NCI-H2227 (cell line): ENCODE results near the gene B3GNT2.

Experiments
- DNase-seq: peaks from one replicate; lab custom pipeline; 2025; ENCODE audit not compliant: unreplicated experiment; lab: John Stamatoyannopoulos, UW

The B3GNT2 gene

GRCh38 chr2:62204998-62205496 lies 9.1 kb downstream of the B3GNT2 start:
- no peak for DNase-seq

GRCh38 chr2:62205554-62205953 lies 9.6 kb downstream of the B3GNT2 start:
- DNase-seq: no peak

- no peak for DNase-seq
These were observed 10.1 kb downstream of the B3GNT2 start for GRCh38 chr2:62206024-62206423.

DNA sequence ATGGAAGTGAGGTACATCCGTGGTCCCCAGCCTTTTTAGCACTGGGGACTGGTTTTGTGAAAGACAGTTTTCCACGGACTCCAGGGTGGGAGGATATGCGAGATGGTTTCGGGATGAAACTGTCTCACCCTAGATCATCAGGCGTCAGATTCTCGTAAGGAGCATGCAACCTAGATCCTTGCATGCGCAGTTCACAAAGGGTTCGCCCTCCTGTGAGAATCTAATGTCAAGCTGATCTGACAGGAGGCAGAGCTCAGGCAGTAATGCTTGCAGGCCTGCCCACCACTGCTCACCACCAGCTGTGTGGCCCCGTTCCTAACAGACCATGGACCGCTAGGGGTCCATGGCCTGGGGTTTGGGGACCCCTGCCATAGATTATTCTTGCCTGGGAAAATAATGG lies 11.6 kb downstream of the B3GNT2 start:
- DNase-seq: no peak

GRCh38 chr2:62208074-62208757 lies 12.3 kb downstream of the B3GNT2 start:
- peak; percentile 30 for DNase-seq

- no peak for DNase-seq
These were observed 12.8 kb downstream of the B3GNT2 start for GRCh38 chr2:62208758-62209114.

- no peak for DNase-seq
These were observed 13.6 kb downstream of the B3GNT2 start for GRCh38 chr2:62209427-62209991.

GRCh38 chr2:62215306-62216064 lies 19.6 kb downstream of the B3GNT2 start:
- DNase-seq: no peak

DNA sequence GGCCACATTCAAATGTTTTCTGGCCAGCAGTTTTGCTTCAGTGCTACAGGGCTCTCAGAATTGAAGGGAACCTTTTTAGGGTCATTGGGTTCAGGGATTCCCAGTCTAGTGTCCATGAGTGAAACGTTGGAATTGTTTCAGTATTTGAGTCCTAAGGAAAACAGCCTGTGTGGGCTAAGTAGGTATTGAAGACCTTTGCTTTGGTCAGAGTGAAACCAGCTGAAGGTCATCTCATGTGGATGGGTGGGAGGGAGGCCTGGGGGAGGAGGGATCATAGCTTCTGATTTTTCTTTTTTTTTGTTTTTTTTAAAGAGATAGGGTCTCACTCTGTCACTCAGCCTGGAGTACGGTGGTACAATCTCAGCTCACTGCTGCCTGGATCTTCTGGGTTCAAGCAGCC lies 20.2 kb downstream of the B3GNT2 start:
- no peak for DNase-seq

DNA sequence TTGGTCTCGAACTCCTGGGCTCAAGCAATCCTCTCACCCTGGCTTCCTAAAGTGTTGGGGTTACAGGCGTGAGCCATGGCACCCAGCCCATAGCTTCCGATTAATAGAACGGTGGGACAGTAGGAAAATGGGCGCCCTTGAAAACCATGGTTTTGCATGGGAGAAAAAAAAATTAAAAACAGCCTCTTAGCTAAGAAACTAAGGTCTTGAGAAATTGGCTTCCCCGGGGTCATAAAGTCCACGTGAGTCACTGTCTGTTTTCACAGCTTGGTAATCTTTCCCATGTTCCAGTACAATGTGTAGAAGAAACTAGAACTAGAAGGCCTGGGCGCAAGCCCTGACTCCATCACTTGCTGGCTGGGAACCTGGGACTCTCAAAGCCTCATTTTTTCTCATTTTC lies 20.7 kb downstream of the B3GNT2 start:
- DNase-seq: no peak

- DNase-seq: no peak
These were observed 21.5 kb downstream of the B3GNT2 start for GRCh38 chr2:62217421-62217820.

DNA sequence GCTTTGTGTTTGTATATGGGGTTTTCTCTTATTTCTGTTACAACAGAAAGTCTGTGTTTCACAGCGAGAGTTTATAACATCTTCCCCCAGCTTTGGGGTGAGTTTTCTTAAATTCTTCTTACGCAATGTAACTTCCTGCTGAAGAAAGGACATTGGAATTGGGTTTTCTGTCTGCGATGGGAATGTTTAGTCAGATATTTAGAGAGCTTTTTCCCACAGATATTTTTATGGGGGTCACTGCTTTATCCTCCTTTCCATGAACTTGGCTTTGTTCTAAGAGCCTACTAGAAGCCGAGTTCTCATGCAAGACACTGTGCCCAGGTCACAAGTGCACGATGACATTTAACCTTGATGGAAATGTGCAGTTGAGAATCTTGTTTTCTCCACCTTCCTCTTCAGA lies 22.1 kb downstream of the B3GNT2 start:
- no peak for DNase-seq

GRCh38 chr2:62219407-62220159 lies 23.7 kb downstream of the B3GNT2 start:
- DNase-seq: no peak

DNA sequence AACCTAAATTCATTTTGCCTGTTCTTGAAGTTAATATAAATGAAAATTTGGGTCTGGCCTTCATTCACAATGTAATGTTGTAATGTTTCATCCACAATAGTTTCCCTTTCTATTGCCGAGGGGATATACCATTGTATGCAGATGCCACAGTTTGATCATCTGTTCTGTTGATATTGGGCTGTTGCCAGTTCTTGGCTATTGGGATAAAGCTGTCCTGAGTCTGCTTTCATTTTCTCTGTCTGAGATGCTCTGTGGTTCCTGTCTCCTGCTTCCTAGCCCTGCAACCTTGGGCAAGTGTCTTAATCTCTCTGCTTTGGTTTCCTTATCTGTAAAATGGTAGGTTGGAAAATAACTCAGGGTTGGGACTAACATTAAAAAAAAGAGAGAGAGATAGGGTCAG lies 25.2 kb downstream of the B3GNT2 start:
- DNase-seq: no peak

DNA sequence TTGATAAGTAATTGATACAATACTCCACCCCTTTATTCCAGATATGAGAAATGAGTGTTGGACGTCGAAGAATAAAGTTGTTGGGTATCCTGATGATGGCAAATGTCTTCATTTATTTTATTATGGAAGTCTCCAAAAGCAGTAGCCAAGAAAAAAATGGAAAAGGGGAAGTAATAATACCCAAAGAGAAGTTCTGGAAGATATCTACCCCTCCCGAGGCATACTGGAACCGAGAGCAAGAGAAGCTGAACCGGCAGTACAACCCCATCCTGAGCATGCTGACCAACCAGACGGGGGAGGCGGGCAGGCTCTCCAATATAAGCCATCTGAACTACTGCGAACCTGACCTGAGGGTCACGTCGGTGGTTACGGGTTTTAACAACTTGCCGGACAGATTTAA lies 26.3 kb downstream of the B3GNT2 start:
- DNase-seq: no peak

- no peak for DNase-seq
These were observed 26.8 kb downstream of the B3GNT2 start for GRCh38 chr2:62222674-62223073.

- DNase-seq: no peak
These were observed 29.1 kb downstream of the B3GNT2 start for GRCh38 chr2:62224976-62225375.

DNA sequence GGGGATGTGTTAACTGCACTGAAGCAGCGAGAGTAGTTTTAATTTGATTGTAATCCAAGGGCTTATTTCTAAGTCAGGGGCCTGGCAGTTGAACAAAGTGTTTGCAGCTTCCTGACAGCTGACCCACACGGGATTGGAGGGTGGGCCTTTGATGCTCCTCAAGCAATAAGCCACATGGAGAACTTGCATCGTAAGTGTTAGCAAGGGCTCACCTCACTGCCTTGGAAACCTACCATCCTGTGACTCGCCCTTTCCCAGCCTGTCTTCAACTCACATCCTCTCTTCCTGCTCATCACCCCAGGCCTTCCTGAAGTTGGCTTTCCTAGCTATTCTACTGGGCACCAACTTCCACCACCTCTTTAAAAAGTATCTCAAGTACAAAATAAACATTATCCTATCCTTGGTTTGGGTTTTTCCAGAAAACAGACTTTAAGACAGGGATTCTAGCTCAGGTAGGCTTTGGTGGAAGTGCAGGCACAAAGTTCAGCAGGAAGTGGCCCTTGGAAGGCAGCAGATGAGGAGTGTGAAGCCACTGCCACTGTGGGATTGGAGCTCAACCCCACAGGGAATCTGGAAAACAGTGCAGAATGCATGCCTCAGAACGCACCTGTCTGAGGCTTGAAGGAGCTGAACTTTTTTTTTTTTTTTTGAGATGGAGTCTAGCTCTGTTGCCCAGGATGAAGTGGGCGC lies 31.6 kb downstream of the B3GNT2 start:
- DNase-seq: no peak

- no peak for DNase-seq
These were observed 33.2 kb downstream of the B3GNT2 start for GRCh38 chr2:62229082-62229605.

DNA sequence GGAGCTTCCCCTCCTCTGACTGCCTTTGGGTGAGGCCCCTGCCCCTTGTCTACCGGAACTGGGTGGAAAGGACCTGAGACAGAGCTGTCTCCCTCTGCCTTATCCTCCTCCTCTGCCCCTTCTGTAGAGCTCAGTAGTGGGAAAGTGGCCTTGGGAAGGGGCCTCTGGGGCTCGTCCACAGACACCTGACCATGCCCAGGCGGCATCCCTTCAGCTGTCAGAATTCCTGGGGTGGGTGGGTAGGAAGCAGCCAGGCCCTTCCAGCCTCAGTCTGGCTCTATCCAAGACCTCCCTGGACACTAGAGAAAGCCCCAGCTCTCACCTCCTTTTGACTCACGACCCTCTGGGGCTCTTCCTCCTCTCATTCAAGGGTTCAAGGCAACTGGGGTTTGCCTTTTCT lies 35.6 kb downstream of the B3GNT2 start:
- DNase-seq: no peak
